ENCODE results near the gene CD200.

CD200 gene

GRCh38 chr3:112333002-112333380, at the start of gene CD200:
TSS of gene CD200 (plus strand) at chr3:112333156. CDS start at chr3:112333213, 57 bp downstream.
- DNase-seq (ENCODE audit: low read depth in 2 of 3, low spot score in 2 of 3), result peak; percentile 34 to 38 (median 35)

- no peak for DNase-seq (ENCODE audit: low read depth in 2 of 3, low spot score in 2 of 3)
Observed at GRCh38 chr3:112289011-112289410, 43.9 kb upstream of the CD200 start.

- no peak for DNase-seq (ENCODE audit: low read depth in 2 of 3, low spot score in 2 of 3)
Observed at GRCh38 chr3:112293368-112294321, 39.3 kb upstream of the CD200 start, which contains the start of gene SLC9C1. TSS of gene SLC9C1 (minus strand) at chr3:112294216. CDS start at chr3:112286791, 7,425 bp downstream.

- DNase-seq (ENCODE audit: low read depth in 2 of 3, low spot score in 2 of 3), result no peak
Observed at GRCh38 chr3:112297714-112298113, 35.2 kb upstream of the CD200 start.

- no peak for DNase-seq (ENCODE audit: low read depth in 2 of 3, low spot score in 2 of 3)
Observed at GRCh38 chr3:112298781-112299180, 34.2 kb upstream of the CD200 start.

- no peak for DNase-seq (ENCODE audit: low read depth in 2 of 3, low spot score in 2 of 3)
Observed at GRCh38 chr3:112302150-112302830, 30.7 kb upstream of the CD200 start.

GRCh38 chr3:112302881-112303763, 29.8 kb upstream of the CD200 start:
- DNase-seq (ENCODE audit: low read depth in 2 of 3, low spot score in 2 of 3), result no peak

GRCh38 chr3:112303764-112304325, 29.1 kb upstream of the CD200 start:
- no peak for DNase-seq (ENCODE audit: low read depth in 2 of 3, low spot score in 2 of 3)

- no peak for DNase-seq (ENCODE audit: low read depth in 2 of 3, low spot score in 2 of 3)
Observed at GRCh38 chr3:112304611-112305010, 28.3 kb upstream of the CD200 start.

GRCh38 chr3:112306825-112307224, 26.1 kb upstream of the CD200 start:
- DNase-seq (ENCODE audit: low read depth in 2 of 3, low spot score in 2 of 3), result no peak

GRCh38 chr3:112307557-112307956, 25.4 kb upstream of the CD200 start:
- no peak for DNase-seq (ENCODE audit: low read depth in 2 of 3, low spot score in 2 of 3)

GRCh38 chr3:112308151-112308911, 24.6 kb upstream of the CD200 start:
- no peak for DNase-seq (ENCODE audit: low read depth in 2 of 3, low spot score in 2 of 3)

- no peak for DNase-seq (ENCODE audit: low read depth in 2 of 3, low spot score in 2 of 3)
Observed at GRCh38 chr3:112314649-112315048, 18.3 kb upstream of the CD200 start.

GRCh38 chr3:112315791-112316190, 17.2 kb upstream of the CD200 start:
- DNase-seq (ENCODE audit: low read depth in 2 of 3, low spot score in 2 of 3), result no peak

- DNase-seq (ENCODE audit: low read depth in 2 of 3, low spot score in 2 of 3), result no peak
Observed at GRCh38 chr3:112319516-112320276, 13.3 kb upstream of the CD200 start.

- no peak for DNase-seq (ENCODE audit: low read depth in 2 of 3, low spot score in 2 of 3)
Observed at GRCh38 chr3:112320691-112321090, 12.3 kb upstream of the CD200 start.

- DNase-seq (ENCODE audit: low read depth in 2 of 3, low spot score in 2 of 3), result no peak
Observed at GRCh38 chr3:112321867-112322652, 10.9 kb upstream of the CD200 start.

GRCh38 chr3:112327371-112327951, 5.5 kb upstream of the CD200 start:
- DNase-seq (ENCODE audit: low read depth in 2 of 3, low spot score in 2 of 3), result no peak
